DND-41 (cell line): Measurements from ENCODE around the gene RIC8A.

Experiments
- ATAC-seq: fragments of 200-7000 bp; cut with Tn5 transposase; 3 replicates; pipeline ENCODE4 v1.9.1; 2021; ENCODE audit warnings: low read depth; ENCODE audit not compliant: insufficient read depth
- DNase-seq: peaks from one replicate; pipeline ENCODE4 v3.0.0-alpha.2; 2020
- H2AFZ ChIP-seq: 2 replicates; pipeline ENCODE4 v1.6.0; 2012; ENCODE audit warnings: low read depth, low read length
- H3K27ac ChIP-seq: 2 replicates; pipeline ENCODE4 v1.5.1; 2012; ENCODE audit warnings: low read length, inconsistent platforms
- H3K27me3 ChIP-seq: fragments of 200-600 bp; sonication (generic); 2 replicates; pipeline ENCODE4 v1.6.0; 2012; ENCODE audit warnings: low read length, mild to moderate bottlenecking, inconsistent platforms; ENCODE audit not compliant: insufficient read depth, poor library complexity
- H3K36me3 ChIP-seq: 2 replicates; pipeline ENCODE4 v1.5.1; 2012; ENCODE audit warnings: low read length, inconsistent platforms; ENCODE audit not compliant: insufficient read depth
- H3K4me1 ChIP-seq: 2 replicates; pipeline ENCODE4 v1.5.1; 2012; ENCODE audit warnings: mild to moderate bottlenecking, low read length; ENCODE audit not compliant: insufficient read depth
- H3K4me2 ChIP-seq: 2 replicates; pipeline ENCODE4 v1.6.0; 2012; ENCODE audit warnings: mild to moderate bottlenecking, moderate library complexity, low read length, inconsistent platforms; ENCODE audit not compliant: insufficient read depth
- H3K4me3 ChIP-seq, 2 experiments: fragments of 200-600 bp in 1 of 2; shearing (Covaris generic) in 1 of 2; 2 replicates each; pipeline ENCODE4 v1.5.1; 2012 to 2016; ENCODE audit warnings: inconsistent platforms in 2 of 2, low read length in 2 of 2, mild to moderate bottlenecking in 2 of 2, low read depth in 1 of 2, moderate library complexity in 1 of 2
- H3K79me2 ChIP-seq: 2 replicates; pipeline ENCODE4 v1.6.0; 2012; ENCODE audit warnings: low read length, inconsistent platforms; ENCODE audit not compliant: insufficient read depth
- H3K9ac ChIP-seq: 2 replicates; pipeline ENCODE4 v1.6.0; 2012; ENCODE audit warnings: low read depth, mild to moderate bottlenecking, inconsistent platforms, low read length, moderate library complexity
- H3K9me3 ChIP-seq: 2 replicates; pipeline ENCODE4 v1.5.1; 2012; ENCODE audit warnings: low read length, moderate library complexity, mild to moderate bottlenecking, inconsistent platforms; ENCODE audit not compliant: insufficient read depth, severe bottlenecking
- H4K20me1 ChIP-seq: 2 replicates; pipeline ENCODE4 v1.6.0; 2012; ENCODE audit warnings: low read length; ENCODE audit not compliant: insufficient read depth
- CTCF ChIP-seq: IDR thresholded peaks from 2 replicates; pipeline ENCODE4 v1.5.1; 2012; ENCODE audit warnings: borderline replicate concordance, low read length, moderate library complexity, mild to moderate bottlenecking; ENCODE audit not compliant: poor library complexity, severe bottlenecking; ENCODE audit errors: extremely low read depth
- EZH2 ChIP-seq: IDR thresholded peaks from 3 replicates; pipeline ENCODE4 v1.6.1; 2012; ENCODE audit warnings: borderline replicate concordance, low read depth, mild to moderate bottlenecking, moderate library complexity, low read length, inconsistent platforms; ENCODE audit not compliant: severe bottlenecking

The RIC8A gene

DNA sequence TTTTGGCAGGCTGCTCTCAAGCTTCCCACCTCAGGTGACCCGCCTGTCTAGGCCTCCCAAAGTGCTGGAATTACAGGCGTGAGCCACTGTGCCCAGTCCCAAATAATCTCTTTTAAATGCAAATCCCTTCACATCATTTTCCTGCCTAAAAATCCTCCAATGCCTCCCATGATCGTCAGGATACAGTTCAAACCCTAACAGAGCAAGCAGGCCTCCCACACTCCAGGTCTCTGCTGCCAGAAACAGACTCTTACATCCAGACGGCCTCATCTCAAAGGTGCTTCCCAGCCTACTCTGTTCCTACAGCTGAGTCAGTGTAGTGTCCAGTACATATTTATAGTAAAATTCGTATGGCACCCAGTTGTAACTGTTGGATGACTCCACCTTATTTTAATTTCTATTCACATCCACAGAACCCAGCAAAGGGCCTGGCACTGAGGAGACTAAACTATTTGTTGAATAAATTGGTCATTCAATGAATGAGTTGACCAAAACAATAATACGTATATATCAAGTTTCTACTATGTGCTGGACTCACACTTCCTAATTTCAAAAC is 20.4 kb downstream of the RIC8A start:
- Histone ChIP-seq H3K9ac (no peak overlapping the region), H3K36me3 (peaks cover 8% of the 10 kb centered on the region; the same call in 1 of the 2 replicates), H3K4me2 (no peak overlapping the region), H3K79me2 (no peaks in the 10 kb centered on the region), H2AFZ (no peak overlapping the region), H3K27me3 (no peaks in the 10 kb centered on the region), H3K4me3 (no peak overlapping the region), H3K4me1 (no peaks in the 10 kb centered on the region), H4K20me1 (no peaks in the 10 kb centered on the region; the same call in 1 of the 2 replicates), H3K27ac (no peak overlapping the region), H3K9me3 (no peaks in the 10 kb centered on the region)
- no peak for TF ChIP-seq EZH2
- TF ChIP-seq CTCF = no peak
- ATAC-seq = no peak
- DNase-seq = no peak

- ATAC-seq (no peak), DNase-seq (no peak)
- Histone ChIP-seq H3K4me1 (peaks cover 6% of the 10 kb centered on the region), H3K79me2 (peaks cover 3% of the 10 kb centered on the region; the same call in 1 of the 2 replicates), H3K36me3 (peaks cover 3% of the 10 kb centered on the region; the same call in 1 of the 2 replicates), H3K27me3 (no peaks in the 10 kb centered on the region), H3K4me2 (no peak overlapping the region), H3K9me3 (no peaks in the 10 kb centered on the region), H2AFZ (no peak overlapping the region), H3K4me3 (no peak overlapping the region), H3K27ac (no peak overlapping the region), H4K20me1 (no peaks in the 10 kb centered on the region; the same call in 1 of the 2 replicates), H3K9ac (no peak overlapping the region)
- no peak for TF ChIP-seq EZH2
- TF ChIP-seq CTCF = no peak
These were observed 22.9 kb downstream of the RIC8A start for GRCh38 chr11:230431-230830.

GRCh38 chr11:232783-233565 is 25.5 kb downstream of the RIC8A start:
- no peak overlapping the region for H3K9ac ChIP-seq
- H2AFZ ChIP-seq = no peak overlapping the region
- H3K27me3 ChIP-seq = no peaks in the 10 kb centered on the region
- peaks cover 3% of the 10 kb centered on the region for H3K36me3 ChIP-seq
- peaks cover 20% of the 10 kb centered on the region for H3K79me2 ChIP-seq
- TF ChIP-seq CTCF (no peak), EZH2 (no peak)
- no peaks in the 10 kb centered on the region for H3K9me3 ChIP-seq
- no peak overlapping the region for H3K4me3 ChIP-seq
- peaks cover 16% of the 10 kb centered on the region for H3K4me1 ChIP-seq
- ATAC-seq (no peak), DNase-seq (no peak)
- no peak overlapping the region for H3K27ac ChIP-seq
- peaks cover 6% of the 10 kb centered on the region for H4K20me1 ChIP-seq
- H3K4me2 ChIP-seq = no peak overlapping the region
